ENCODE measurements around the gene HAT1.
"Not testable (repeated sequence)": the region's sequence is repeated elsewhere in the genome, so short reads cannot be mapped to it uniquely, and the experiment has no call there.

The HAT1 gene

GRCh38 chr2:171965238-171965637, 43.0 kb downstream of the HAT1 start:
- in situ Hi-C loops (cut with MboI; ENCODE audit: low pct_unique_long_range_greater_than_20kb, low sequenced_read_pairs): no loop called here
- no peak for DNase-seq

- in situ Hi-C loops (cut with MboI; ENCODE audit: low pct_unique_long_range_greater_than_20kb, low sequenced_read_pairs): no loop called here
- no peak for DNase-seq
Measured at GRCh38 chr2:171965661-171966060, 43.4 kb downstream of the HAT1 start.

GRCh38 chr2:171966235-171966634, 44.0 kb downstream of the HAT1 start:
- in situ Hi-C loops (cut with MboI; ENCODE audit: low pct_unique_long_range_greater_than_20kb, low sequenced_read_pairs): no loop called here
- no peak for DNase-seq

GRCh38 chr2:171966688-171967087, 44.4 kb downstream of the HAT1 start:
- DNase-seq: no peak
- in situ Hi-C loops (cut with MboI; ENCODE audit: low pct_unique_long_range_greater_than_20kb, low sequenced_read_pairs): no loop called here

- in situ Hi-C loops (cut with MboI; ENCODE audit: low pct_unique_long_range_greater_than_20kb, low sequenced_read_pairs): no loop called here
Measured at GRCh38 chr2:171968509-171968908, 46.2 kb downstream of the HAT1 start.

GRCh38 chr2:171972329-171972982, 50.2 kb downstream of the HAT1 start:
- in situ Hi-C loops (cut with MboI; ENCODE audit: low pct_unique_long_range_greater_than_20kb, low sequenced_read_pairs): no loop called here
- no peak for DNase-seq

More at GRCh38 chr2:171968509-171968908, 46.2 kb downstream of the HAT1 start:
- DNase-seq: no peak

GRCh38 chr2:171979103-171979502, 56.8 kb downstream of the HAT1 start:
- DNase-seq: no peak
- in situ Hi-C loops (cut with MboI; ENCODE audit: low pct_unique_long_range_greater_than_20kb, low sequenced_read_pairs): no loop called here

GRCh38 chr2:171983924-171984323, 61.7 kb downstream of the HAT1 start:
- in situ Hi-C loops (cut with MboI; ENCODE audit: low pct_unique_long_range_greater_than_20kb, low sequenced_read_pairs); DNase-seq: not testable (repeated sequence)

- in situ Hi-C loops (cut with MboI; ENCODE audit: low pct_unique_long_range_greater_than_20kb, low sequenced_read_pairs): no loop called here
- DNase-seq: no peak
Measured at GRCh38 chr2:171985076-171985475, 62.8 kb downstream of the HAT1 start.

- in situ Hi-C loops (cut with MboI; ENCODE audit: low pct_unique_long_range_greater_than_20kb, low sequenced_read_pairs): no loop called here
- no peak for DNase-seq
Measured at GRCh38 chr2:171986778-171987177, 64.5 kb downstream of the HAT1 start.

- DNase-seq: no peak
- in situ Hi-C loops (cut with MboI; ENCODE audit: low pct_unique_long_range_greater_than_20kb, low sequenced_read_pairs): no loop called here
Measured at GRCh38 chr2:171991027-171991426, 68.8 kb downstream of the HAT1 start.

GRCh38 chr2:171995586-171995985, 73.3 kb downstream of the HAT1 start:
- DNase-seq: no peak
- in situ Hi-C loops (cut with MboI; ENCODE audit: low pct_unique_long_range_greater_than_20kb, low sequenced_read_pairs): no loop called here

GRCh38 chr2:171996021-171996420, 73.8 kb downstream of the HAT1 start:
- DNase-seq: no peak
- in situ Hi-C loops (cut with MboI; ENCODE audit: low pct_unique_long_range_greater_than_20kb, low sequenced_read_pairs): no loop called here

GRCh38 chr2:171997031-171997430, 74.8 kb downstream of the HAT1 start:
- in situ Hi-C loops (cut with MboI; ENCODE audit: low pct_unique_long_range_greater_than_20kb, low sequenced_read_pairs); DNase-seq: not testable (repeated sequence)

- no peak for DNase-seq
- in situ Hi-C loops (cut with MboI; ENCODE audit: low pct_unique_long_range_greater_than_20kb, low sequenced_read_pairs): no loop called here
Measured at GRCh38 chr2:171999161-171999560, 76.9 kb downstream of the HAT1 start.

- peak; percentile 95 for DNase-seq
- in situ Hi-C loops (cut with MboI; ENCODE audit: low pct_unique_long_range_greater_than_20kb, low sequenced_read_pairs): no loop called here
Measured at GRCh38 chr2:171999604-172000469, 77.6 kb downstream of the HAT1 start, which contains the start of gene METAP1D. TSS of gene METAP1D (plus strand) at chr2:171999953. CDS start at chr2:171999970, 17 bp downstream.

GRCh38 chr2:172000696-172001361, 78.6 kb downstream of the HAT1 start:
- in situ Hi-C loops (cut with MboI; ENCODE audit: low pct_unique_long_range_greater_than_20kb, low sequenced_read_pairs): no loop called here
- DNase-seq: peak; percentile 39

GRCh38 chr2:172007372-172007771, 85.1 kb downstream of the HAT1 start:
- DNase-seq: no peak
- in situ Hi-C loops (cut with MboI; ENCODE audit: low pct_unique_long_range_greater_than_20kb, low sequenced_read_pairs): no loop called here

GRCh38 chr2:172009823-172010222, 87.6 kb downstream of the HAT1 start:
- in situ Hi-C loops (cut with MboI; ENCODE audit: low pct_unique_long_range_greater_than_20kb, low sequenced_read_pairs): no loop called here

More at GRCh38 chr2:172009823-172010222, 87.6 kb downstream of the HAT1 start:
- DNase-seq: no peak
